Measurements from ENCODE around the gene SDF2L1. TPM values are rescaled to one million over a fixed set of nuclear protein-coding genes. Genes with fewer than 3 reads are reported as not detected.

SDF2L1 gene
- total and polyA plus RNA-seq, 9 of the 15 experiments (the other 6 are each of a cell fraction or from before 2014, with no cell fraction given): 15.1 to 989 (median 124) TPM

DNA sequence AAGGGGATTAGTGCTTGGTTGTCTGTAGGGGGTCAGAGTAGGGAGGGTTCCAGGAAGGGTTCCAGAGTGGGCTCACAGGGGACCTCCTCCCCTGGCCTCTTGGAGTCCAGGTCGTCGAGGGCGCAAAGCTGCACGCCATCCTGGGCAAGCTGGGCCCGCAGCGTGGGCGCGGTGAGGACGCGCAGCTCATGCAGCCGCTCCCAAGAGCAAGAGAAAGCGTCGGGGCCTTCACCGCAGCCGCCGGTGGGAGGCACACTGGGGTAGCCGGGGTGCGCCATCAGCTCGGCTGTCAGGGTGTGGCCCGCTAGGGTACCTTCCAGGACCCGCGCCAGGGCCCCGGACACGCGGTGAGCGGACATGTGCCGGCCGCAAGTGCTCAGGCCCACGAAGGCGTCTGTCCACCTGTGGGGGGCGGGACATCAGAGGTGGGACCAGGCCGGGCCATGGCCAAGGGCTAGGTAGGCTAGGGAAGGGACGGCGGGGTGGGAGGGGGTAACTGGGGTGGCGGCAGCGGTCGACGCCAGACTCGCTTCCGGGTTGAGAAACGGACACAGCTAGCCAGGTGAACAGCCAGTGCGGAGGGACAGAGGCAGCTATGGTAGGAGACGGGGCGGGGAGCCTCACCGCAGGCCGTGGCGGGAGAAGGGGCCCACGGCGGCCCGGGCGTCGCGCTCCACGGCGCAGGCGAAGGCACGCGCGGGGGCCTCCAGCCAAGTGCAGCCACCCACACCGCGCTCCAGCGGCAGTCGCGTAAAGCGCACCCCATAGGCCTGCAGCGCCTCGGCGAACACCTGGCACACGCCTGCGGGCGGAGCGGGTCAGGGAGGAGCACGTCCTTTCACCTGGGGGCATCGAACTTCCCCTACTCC is 13.5 kb upstream of the SDF2L1 start (continued):
- TF ChIP-seq, protein P1, sequence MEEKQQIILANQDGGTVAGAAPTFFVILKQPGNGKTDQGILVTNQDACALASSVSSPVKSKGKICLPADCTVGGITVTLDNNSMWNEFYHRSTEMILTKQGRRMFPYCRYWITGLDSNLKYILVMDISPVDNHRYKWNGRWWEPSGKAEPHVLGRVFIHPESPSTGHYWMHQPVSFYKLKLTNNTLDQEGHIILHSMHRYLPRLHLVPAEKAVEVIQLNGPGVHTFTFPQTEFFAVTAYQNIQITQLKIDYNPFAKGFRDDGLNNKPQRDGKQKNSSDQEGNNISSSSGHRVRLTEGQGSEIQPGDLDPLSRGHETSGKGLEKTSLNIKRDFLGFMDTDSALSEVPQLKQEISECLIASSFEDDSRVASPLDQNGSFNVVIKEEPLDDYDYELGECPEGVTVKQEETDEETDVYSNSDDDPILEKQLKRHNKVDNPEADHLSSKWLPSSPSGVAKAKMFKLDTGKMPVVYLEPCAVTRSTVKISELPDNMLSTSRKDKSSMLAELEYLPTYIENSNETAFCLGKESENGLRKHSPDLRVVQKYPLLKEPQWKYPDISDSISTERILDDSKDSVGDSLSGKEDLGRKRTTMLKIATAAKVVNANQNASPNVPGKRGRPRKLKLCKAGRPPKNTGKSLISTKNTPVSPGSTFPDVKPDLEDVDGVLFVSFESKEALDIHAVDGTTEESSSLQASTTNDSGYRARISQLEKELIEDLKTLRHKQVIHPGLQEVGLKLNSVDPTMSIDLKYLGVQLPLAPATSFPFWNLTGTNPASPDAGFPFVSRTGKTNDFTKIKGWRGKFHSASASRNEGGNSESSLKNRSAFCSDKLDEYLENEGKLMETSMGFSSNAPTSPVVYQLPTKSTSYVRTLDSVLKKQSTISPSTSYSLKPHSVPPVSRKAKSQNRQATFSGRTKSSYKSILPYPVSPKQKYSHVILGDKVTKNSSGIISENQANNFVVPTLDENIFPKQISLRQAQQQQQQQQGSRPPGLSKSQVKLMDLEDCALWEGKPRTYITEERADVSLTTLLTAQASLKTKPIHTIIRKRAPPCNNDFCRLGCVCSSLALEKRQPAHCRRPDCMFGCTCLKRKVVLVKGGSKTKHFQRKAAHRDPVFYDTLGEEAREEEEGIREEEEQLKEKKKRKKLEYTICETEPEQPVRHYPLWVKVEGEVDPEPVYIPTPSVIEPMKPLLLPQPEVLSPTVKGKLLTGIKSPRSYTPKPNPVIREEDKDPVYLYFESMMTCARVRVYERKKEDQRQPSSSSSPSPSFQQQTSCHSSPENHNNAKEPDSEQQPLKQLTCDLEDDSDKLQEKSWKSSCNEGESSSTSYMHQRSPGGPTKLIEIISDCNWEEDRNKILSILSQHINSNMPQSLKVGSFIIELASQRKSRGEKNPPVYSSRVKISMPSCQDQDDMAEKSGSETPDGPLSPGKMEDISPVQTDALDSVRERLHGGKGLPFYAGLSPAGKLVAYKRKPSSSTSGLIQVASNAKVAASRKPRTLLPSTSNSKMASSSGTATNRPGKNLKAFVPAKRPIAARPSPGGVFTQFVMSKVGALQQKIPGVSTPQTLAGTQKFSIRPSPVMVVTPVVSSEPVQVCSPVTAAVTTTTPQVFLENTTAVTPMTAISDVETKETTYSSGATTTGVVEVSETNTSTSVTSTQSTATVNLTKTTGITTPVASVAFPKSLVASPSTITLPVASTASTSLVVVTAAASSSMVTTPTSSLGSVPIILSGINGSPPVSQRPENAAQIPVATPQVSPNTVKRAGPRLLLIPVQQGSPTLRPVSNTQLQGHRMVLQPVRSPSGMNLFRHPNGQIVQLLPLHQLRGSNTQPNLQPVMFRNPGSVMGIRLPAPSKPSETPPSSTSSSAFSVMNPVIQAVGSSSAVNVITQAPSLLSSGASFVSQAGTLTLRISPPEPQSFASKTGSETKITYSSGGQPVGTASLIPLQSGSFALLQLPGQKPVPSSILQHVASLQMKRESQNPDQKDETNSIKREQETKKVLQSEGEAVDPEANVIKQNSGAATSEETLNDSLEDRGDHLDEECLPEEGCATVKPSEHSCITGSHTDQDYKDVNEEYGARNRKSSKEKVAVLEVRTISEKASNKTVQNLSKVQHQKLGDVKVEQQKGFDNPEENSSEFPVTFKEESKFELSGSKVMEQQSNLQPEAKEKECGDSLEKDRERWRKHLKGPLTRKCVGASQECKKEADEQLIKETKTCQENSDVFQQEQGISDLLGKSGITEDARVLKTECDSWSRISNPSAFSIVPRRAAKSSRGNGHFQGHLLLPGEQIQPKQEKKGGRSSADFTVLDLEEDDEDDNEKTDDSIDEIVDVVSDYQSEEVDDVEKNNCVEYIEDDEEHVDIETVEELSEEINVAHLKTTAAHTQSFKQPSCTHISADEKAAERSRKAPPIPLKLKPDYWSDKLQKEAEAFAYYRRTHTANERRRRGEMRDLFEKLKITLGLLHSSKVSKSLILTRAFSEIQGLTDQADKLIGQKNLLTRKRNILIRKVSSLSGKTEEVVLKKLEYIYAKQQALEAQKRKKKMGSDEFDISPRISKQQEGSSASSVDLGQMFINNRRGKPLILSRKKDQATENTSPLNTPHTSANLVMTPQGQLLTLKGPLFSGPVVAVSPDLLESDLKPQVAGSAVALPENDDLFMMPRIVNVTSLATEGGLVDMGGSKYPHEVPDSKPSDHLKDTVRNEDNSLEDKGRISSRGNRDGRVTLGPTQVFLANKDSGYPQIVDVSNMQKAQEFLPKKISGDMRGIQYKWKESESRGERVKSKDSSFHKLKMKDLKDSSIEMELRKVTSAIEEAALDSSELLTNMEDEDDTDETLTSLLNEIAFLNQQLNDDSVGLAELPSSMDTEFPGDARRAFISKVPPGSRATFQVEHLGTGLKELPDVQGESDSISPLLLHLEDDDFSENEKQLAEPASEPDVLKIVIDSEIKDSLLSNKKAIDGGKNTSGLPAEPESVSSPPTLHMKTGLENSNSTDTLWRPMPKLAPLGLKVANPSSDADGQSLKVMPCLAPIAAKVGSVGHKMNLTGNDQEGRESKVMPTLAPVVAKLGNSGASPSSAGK (IDR thresholded peaks at IDR 0.05): no peak
- no peak for TF ChIP-seq SMAD3 (CRISPR knock-in tag; conservative IDR thresholded peaks at IDR 0.05)
- no peak for TF ChIP-seq ETS2 (tag; IDR thresholded peaks at IDR 0.05; ENCODE audit: borderline replicate concordance, poor library complexity, severe bottlenecking)
- TF ChIP-seq, protein P2, sequence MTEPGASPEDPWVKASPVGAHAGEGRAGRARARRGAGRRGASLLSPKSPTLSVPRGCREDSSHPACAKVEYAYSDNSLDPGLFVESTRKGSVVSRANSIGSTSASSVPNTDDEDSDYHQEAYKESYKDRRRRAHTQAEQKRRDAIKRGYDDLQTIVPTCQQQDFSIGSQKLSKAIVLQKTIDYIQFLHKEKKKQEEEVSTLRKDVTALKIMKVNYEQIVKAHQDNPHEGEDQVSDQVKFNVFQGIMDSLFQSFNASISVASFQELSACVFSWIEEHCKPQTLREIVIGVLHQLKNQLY (CRISPR knock-in tag; conservative IDR thresholded peaks at IDR 0.05): peak in 1 of 2 experiments; percentile 69; a peak in 2 of 4 replicates
- peak in 1 of 2 experiments; percentile 58; a peak in 2 of 4 replicates for TF ChIP-seq TBL1XR1 (IDR thresholded peaks at IDR 0.05; ENCODE audit: low read length in 2 of 2)
- no peak for TF ChIP-seq GABPA (tag; conservative IDR thresholded peaks at IDR 0.05; ENCODE audit: low read depth)
- TF ChIP-seq RBBP5 (IDR thresholded peaks at IDR 0.05; ENCODE audit: borderline replicate concordance, insufficient read depth, low read length, poor library complexity, severe bottlenecking): no peak
- TF ChIP-seq, protein P3, sequence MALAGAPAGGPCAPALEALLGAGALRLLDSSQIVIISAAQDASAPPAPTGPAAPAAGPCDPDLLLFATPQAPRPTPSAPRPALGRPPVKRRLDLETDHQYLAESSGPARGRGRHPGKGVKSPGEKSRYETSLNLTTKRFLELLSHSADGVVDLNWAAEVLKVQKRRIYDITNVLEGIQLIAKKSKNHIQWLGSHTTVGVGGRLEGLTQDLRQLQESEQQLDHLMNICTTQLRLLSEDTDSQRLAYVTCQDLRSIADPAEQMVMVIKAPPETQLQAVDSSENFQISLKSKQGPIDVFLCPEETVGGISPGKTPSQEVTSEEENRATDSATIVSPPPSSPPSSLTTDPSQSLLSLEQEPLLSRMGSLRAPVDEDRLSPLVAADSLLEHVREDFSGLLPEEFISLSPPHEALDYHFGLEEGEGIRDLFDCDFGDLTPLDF (CRISPR knock-in tag; IDR thresholded peaks at IDR 0.05): no peak
- no peak for TF ChIP-seq ZNF764 (CRISPR knock-in tag; IDR thresholded peaks at IDR 0.05; ENCODE audit: low read depth)
